ENCODE results near the gene SPRR1A. TPM values are rescaled to one million over a fixed set of nuclear protein-coding genes. Genes with fewer than 3 reads are reported as not detected.

The SPRR1A gene, protein sequence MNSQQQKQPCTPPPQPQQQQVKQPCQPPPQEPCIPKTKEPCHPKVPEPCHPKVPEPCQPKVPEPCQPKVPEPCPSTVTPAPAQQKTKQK
- not detected for total RNA-seq

DNA sequence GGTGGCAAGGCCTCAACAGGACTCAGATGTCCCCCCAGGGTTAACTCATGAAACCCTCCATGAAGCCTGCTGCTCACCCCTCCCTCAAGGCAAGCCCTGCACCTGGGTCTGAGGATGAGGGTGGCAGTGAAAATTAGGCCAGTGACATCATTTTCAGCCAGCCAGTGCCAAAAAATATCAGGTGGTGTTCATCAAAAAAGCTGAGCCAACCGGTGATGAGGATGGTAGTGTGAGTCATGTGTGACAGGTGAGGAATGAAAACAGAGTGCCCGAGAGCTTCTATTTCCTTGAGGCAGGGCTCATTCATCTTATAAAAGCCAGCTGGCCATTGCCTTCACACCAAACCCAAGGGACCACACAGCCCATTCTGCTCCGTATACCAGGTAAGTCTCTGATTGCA lies at the start of gene SPRR1A:
Gene SPRR1A (plus strand): TSS at position 339 of the 400 bp plus-strand sequence. CDS start 1,150 bp downstream, outside the sequence.
- DNase-seq (ENCODE audit: low spot score) (no peak), ATAC-seq (ENCODE audit: insufficient number of reproducible peaks, low FRiP score, low read depth) (no peak)
- H3K9me3 ChIP-seq: no peaks in the 10 kb centered on the region
- no peak within 1 kb of the TSS for H3K27ac ChIP-seq
- no peaks in the 10 kb centered on the region for H3K27me3 ChIP-seq (replicated peaks; ENCODE audit: insufficient read depth)
- no peaks in the 10 kb centered on the region for H3K36me3 ChIP-seq
- TF ChIP-seq CTCF (IDR thresholded peaks at IDR 0.05): no peak
- no peaks in the 10 kb centered on the region for H3K4me1 ChIP-seq (ENCODE audit: control insufficient read depth in 1 of 2, low read depth in 2 of 2)
- H3K4me3 ChIP-seq: no peak within 1 kb of the TSS

DNA sequence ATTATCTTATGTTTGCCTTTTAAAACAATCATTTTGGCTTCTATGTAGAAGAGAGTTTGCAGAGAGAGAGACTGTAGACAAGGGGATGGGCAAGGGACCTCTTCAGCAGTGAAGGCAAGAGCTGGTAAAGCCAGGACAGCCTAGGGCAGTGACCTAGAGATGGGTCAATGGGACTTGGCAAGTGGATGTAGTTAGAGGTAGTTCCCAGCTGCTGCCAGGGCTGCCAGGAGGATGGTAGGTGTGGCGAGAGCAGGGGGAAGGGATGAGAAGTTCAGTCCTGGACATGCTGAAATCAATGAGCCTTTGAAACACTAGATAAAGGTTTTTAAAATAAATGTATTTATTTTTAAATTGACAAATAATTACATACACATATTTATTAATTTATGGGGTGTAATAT lies 43.3 kb upstream of the SPRR1A start:
- Histone ChIP-seq H3K27ac (no peak overlapping the region), H3K27me3 (replicated peaks; ENCODE audit: insufficient read depth) (no peaks in the 10 kb centered on the region), H3K9me3 (no peaks in the 10 kb centered on the region), H3K4me3 (no peak overlapping the region), H3K4me1 (ENCODE audit: control insufficient read depth in 1 of 2, low read depth in 2 of 2) (no peaks in the 10 kb centered on the region), H3K36me3 (no peaks in the 10 kb centered on the region)
- no peak for TF ChIP-seq CTCF (IDR thresholded peaks at IDR 0.05)
- ATAC-seq (ENCODE audit: insufficient number of reproducible peaks, low FRiP score, low read depth): no peak
- no peak for DNase-seq (ENCODE audit: low spot score)

- no peak for DNase-seq (ENCODE audit: low spot score)
- no peak for ATAC-seq (ENCODE audit: insufficient number of reproducible peaks, low FRiP score, low read depth)
- H3K36me3 ChIP-seq: no peaks in the 10 kb centered on the region
- TF ChIP-seq CTCF (IDR thresholded peaks at IDR 0.05): no peak
- no peak overlapping the region for H3K27ac ChIP-seq
- no peaks in the 10 kb centered on the region for H3K27me3 ChIP-seq (replicated peaks; ENCODE audit: insufficient read depth)
- H3K9me3 ChIP-seq: no peaks in the 10 kb centered on the region
- H3K4me1 ChIP-seq (ENCODE audit: control insufficient read depth in 1 of 2, low read depth in 2 of 2): no peaks in the 10 kb centered on the region
- no peak overlapping the region for H3K4me3 ChIP-seq
These were observed 42.7 kb upstream of the SPRR1A start for GRCh38 chr1:152941037-152941711.

DNA sequence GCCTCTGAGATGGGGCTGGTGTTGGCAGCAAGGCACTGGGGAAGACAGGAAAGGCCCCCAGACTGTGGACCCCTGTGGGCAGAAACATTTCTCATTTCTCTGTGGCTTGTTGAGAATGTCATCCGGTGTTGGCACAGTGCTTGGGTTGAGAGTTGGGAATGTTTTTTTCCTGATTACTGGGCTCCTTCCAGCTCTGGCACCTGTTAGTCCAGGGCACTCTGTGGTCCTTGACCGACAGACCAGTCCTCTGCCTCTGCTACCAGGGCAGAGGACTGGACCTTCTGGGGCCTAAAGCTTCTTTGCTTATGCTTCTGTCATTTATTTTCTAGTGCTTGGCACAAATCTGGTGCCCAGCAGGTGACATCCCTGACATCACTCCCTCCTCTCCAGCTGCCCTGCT lies 41.7 kb upstream of the SPRR1A start:
- Histone ChIP-seq H3K9me3 (no peaks in the 10 kb centered on the region), H3K27me3 (replicated peaks; ENCODE audit: insufficient read depth) (no peaks in the 10 kb centered on the region), H3K36me3 (no peaks in the 10 kb centered on the region), H3K27ac (no peak overlapping the region), H3K4me1 (ENCODE audit: control insufficient read depth in 1 of 2, low read depth in 2 of 2) (no peaks in the 10 kb centered on the region), H3K4me3 (no peak overlapping the region)
- DNase-seq (ENCODE audit: low spot score) (no peak), ATAC-seq (ENCODE audit: insufficient number of reproducible peaks, low FRiP score, low read depth) (no peak)
- no peak for TF ChIP-seq CTCF (IDR thresholded peaks at IDR 0.05)

DNA sequence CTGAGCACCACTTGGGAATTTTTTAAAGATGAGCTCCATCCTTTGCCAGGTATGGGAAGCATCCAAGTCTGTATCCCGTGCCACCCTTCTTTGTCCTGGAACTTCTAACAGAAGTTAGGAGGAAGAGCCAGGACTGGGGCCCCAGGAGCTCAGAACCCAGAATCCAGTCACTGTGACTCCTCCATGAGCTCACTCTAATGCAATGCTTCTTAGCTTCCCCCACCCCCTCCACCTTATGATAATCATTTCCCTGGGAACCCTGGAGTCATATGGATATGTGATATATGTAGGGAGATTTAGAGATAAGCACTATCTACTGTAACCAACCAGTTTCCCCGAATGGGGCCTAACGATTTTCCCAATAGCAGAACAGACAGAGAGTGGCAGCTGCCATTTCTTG lies 37.6 kb upstream of the SPRR1A start:
- no peak for DNase-seq (ENCODE audit: low spot score)
- ATAC-seq (ENCODE audit: insufficient number of reproducible peaks, low FRiP score, low read depth): no peak
- no peak overlapping the region for H3K27ac ChIP-seq
- no peaks in the 10 kb centered on the region for H3K4me1 ChIP-seq (ENCODE audit: control insufficient read depth in 1 of 2, low read depth in 2 of 2)
- no peak for TF ChIP-seq CTCF (IDR thresholded peaks at IDR 0.05)
- no peaks in the 10 kb centered on the region for H3K9me3 ChIP-seq
- H3K36me3 ChIP-seq: no peaks in the 10 kb centered on the region
- no peaks in the 10 kb centered on the region for H3K27me3 ChIP-seq (replicated peaks; ENCODE audit: insufficient read depth)
- H3K4me3 ChIP-seq: no peak overlapping the region
